Common myeloid progenitor, CD34-positive (primary cell): ENCODE data around the gene NES.

Experiments
- CTCF ChIA-PET: fragments of 350-600 bp; sonication (Branson Sonifier 250); formaldehyde crosslinking; loops from one replicate; lab custom pipeline; 2021; ENCODE audit warnings: antibody characterized with exemption; lab: Charles Lee
- POLR2A ChIA-PET: fragments of 350-600 bp; sonication (Branson Sonifier 250); formaldehyde crosslinking; loops from one replicate; lab custom pipeline; 2021; ENCODE audit warnings: antibody characterized with exemption; lab: Charles Lee
- DNase-seq, 3 donors: peaks; one replicate each; pipeline versions ENCODE4 v3.0.0 to v3.0.0-alpha.2; 2013
- H3K27ac ChIP-seq, 2 experiments: 1 replicate in 1 of 2; 2 replicates in 1 of 2; pipeline ENCODE4 v1.7.0; 2013; ENCODE audit warnings: inconsistent platforms in 2 of 2, low read length in 2 of 2, mild to moderate bottlenecking in 2 of 2, low read depth in 1 of 2, moderate library complexity in 1 of 2; ENCODE audit not compliant: severe bottlenecking in 2 of 2, insufficient read depth in 1 of 2, poor library complexity in 1 of 2
- H3K27me3 ChIP-seq, 5 experiments: replicated peaks in 2 of 5; 1 replicate in 3 of 5; 2 replicates in 2 of 5; pipeline versions ENCODE4 v1.6.1 to v1.7.0; 2013; ENCODE audit warnings: low read length in 4 of 5, mild to moderate bottlenecking in 2 of 5, moderate library complexity in 2 of 5, inconsistent platforms in 1 of 5; ENCODE audit not compliant: insufficient read depth in 5 of 5, control insufficient read depth in 4 of 5
- H3K36me3 ChIP-seq, 4 experiments: 1 replicate in 2 of 4; 2 replicates in 2 of 4; pipeline versions ENCODE4 v1.6.1 to v1.7.0; 2013; ENCODE audit warnings: low read length in 3 of 4, control low read depth in 1 of 4, mild to moderate bottlenecking in 1 of 4; ENCODE audit not compliant: control insufficient read depth in 4 of 4, insufficient read depth in 4 of 4
- H3K4me1 ChIP-seq, 4 experiments: 1 replicate in 3 of 4; 2 replicates in 1 of 4; pipeline versions ENCODE4 v1.6.1 to v1.7.1; 2013; ENCODE audit warnings: low read length in 3 of 4, mild to moderate bottlenecking in 3 of 4, control low read depth in 1 of 4, inconsistent platforms in 1 of 4, moderate library complexity in 1 of 4; ENCODE audit not compliant: control insufficient read depth in 4 of 4, insufficient read depth in 4 of 4; ENCODE audit errors: control extremely low read depth in 1 of 4
- H3K4me3 ChIP-seq, 7 experiments: 1 replicate in 4 of 7; 2 replicates in 3 of 7; pipeline versions ENCODE4 v1.5.1 to v1.7.0; 2013; ENCODE audit warnings: mild to moderate bottlenecking in 7 of 7, low read length in 6 of 7, moderate library complexity in 6 of 7, inconsistent platforms in 2 of 7, low read depth in 2 of 7, control low read depth in 1 of 7; ENCODE audit not compliant: insufficient read depth in 4 of 7, control insufficient read depth in 1 of 7; ENCODE audit errors: extremely low read depth in 1 of 7
- H3K9me3 ChIP-seq, 5 experiments: 1 replicate in 4 of 5; 2 replicates in 1 of 5; pipeline versions ENCODE4 v1.6.1 to v1.7.1; 2013; ENCODE audit warnings: low read length in 4 of 5, mild to moderate bottlenecking in 2 of 5, inconsistent platforms in 1 of 5, low read depth in 1 of 5, moderate library complexity in 1 of 5; ENCODE audit not compliant: control insufficient read depth in 4 of 5, insufficient read depth in 2 of 5; ENCODE audit errors: control extremely low read depth in 1 of 5
- WGBS: methylation state at CpG from one replicate; pipeline ENCODE4 v1.1.5; 2013; ENCODE audit not compliant: insufficient coverage; 5-methylcytosine and 5-hydroxymethylcytosine counted together

The NES gene

GRCh38 chr1:156643049-156643777 is 34.0 kb downstream of the NES start:
- H3K36me3 ChIP-seq, result no peaks in the 10 kb centered on the region
- 67% methylated on average over 1 of the region's 7 CpGs for WGBS
- H3K27me3 ChIP-seq, result peaks cover 4 to 84% (median 49%) of the 10 kb centered on the region in 5 experiments
- POLR2A ChIA-PET, result interaction anchor here (0.5 to 1.2 kb wide), 3 partner anchors 14 to 37 kb away, joined by 3 read pairs; no protein-coding TSS in a partner anchor
- no peak for DNase-seq
- H3K27ac ChIP-seq, result no peak overlapping the region
- H3K4me1 ChIP-seq, result peaks cover 8 to 35% (median 34%) of the 10 kb centered on the region in 4 experiments
- CTCF ChIA-PET, result interaction anchor here (0.5 to 18.3 kb wide), 15 partner anchors 9 to 1143 kb away, joined by 3 to 275 read pairs (median 3); partner anchors contain the start of gene HAPLN2
- H3K9me3 ChIP-seq, result no peaks in the 10 kb centered on the region
- no peak overlapping the region for H3K4me3 ChIP-seq

- POLR2A ChIA-PET, result interaction anchor here (0.5 kb wide), 1 partner anchor 36 kb away, joined by 3 read pairs; no protein-coding TSS in a partner anchor
- WGBS, result 16% methylated on average over 40 of the region's 40 CpGs
- CTCF ChIA-PET, result interaction anchor here (0.5 to 18.3 kb wide), 13 partner anchors 13 to 1144 kb away, joined by 3 to 275 read pairs (median 3); partner anchors contain the start of gene HAPLN2
- no peaks in the 10 kb centered on the region for H3K9me3 ChIP-seq
- no peaks in the 10 kb centered on the region for H3K36me3 ChIP-seq
- H3K4me3 ChIP-seq, result peak overlapping the region in 4 of 7 experiments; percentile 19 to 46 (median 40)
- H3K4me1 ChIP-seq, result peaks cover 8 to 35% (median 34%) of the 10 kb centered on the region in 4 experiments
- no peak overlapping the region for H3K27ac ChIP-seq
- peak in 1 of 3 donors; percentile 26 for DNase-seq
- peaks cover 4 to 82% (median 49%) of the 10 kb centered on the region in 5 experiments for H3K27me3 ChIP-seq
These were observed 34.8 kb downstream of the NES start for GRCh38 chr1:156642265-156643048.

- Histone ChIP-seq H3K9me3 (no peaks in the 10 kb centered on the region), H3K27ac (no peak within 1 kb of the TSS), H3K27me3 (peaks cover 4 to 79% (median 44%) of the 10 kb centered on the region in 5 experiments), H3K36me3 (no peaks in the 10 kb centered on the region), H3K4me3 (peak within 1 kb of the TSS in 5 of 7 experiments; percentile 13 to 54 (median 40)), H3K4me1 (peaks cover 8 to 35% (median 34%) of the 10 kb centered on the region in 4 experiments)
- peak in 2 of 3 donors; percentile 44 to 48 for DNase-seq
- WGBS, result 1% methylated on average over 20 of the region's 46 CpGs
- ChIA-PET CTCF (interaction anchor here (0.7 to 18.3 kb wide), 4 partner anchors 13 to 35 kb away, joined by 3 to 275 read pairs (median 38); partner anchors contain the start of gene NES), POLR2A (no interaction called here)
These were observed 35.4 kb downstream of the NES start, which contains the start of gene BCAN for GRCh38 chr1:156641761-156642264. BCAN (plus strand) TSS chr1:156642117; CDS start chr1:156646055, 3,938 bp downstream.

DNA sequence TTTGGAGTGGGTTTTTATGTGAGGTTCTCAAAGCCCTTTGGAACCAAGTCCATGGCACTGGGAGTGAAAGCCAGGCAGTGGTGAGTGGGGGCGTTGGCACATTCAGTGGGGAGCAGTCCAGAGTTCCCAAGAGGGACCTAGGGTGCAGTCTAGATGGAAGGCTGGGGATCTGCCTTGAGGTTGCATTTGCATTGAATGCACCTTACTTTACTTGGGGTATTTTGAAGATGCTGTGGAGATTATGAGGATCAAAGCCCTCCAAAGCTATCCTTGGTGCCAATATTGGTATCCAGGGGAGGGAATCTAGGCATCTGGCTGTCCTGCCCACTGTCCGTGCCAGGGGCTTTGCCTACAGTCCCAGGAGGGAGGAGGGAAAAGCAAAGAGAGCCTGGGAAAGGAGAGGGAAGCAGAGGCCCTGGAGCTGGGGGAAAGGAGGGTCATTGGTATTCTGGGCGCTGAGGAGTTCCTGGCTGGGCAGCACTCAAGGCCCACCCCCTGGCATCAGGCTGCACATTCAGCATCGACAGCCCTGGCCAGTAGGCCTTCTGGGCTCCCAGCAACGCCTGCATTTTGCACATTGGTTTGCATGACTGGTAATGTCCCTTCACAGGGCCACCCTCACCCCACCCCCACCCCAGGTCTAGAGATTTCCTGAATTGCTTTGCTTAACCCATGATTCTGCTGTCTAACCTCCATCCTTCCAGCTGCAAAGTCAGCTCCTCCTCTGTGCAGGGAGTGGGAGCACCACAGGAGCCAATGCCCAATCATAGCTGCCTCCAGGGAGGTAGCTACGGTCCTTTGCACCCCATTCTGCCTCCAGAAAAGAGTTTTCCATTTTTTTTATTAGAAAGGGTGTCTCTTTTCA is 36.1 kb downstream of the NES start:
- H3K36me3 ChIP-seq, result no peaks in the 10 kb centered on the region
- WGBS, result 60% methylated on average over 2 of the region's 6 CpGs
- no peak overlapping the region for H3K27ac ChIP-seq
- peak overlapping the region in 3 of 7 experiments; percentile 39 to 54 (median 40) for H3K4me3 ChIP-seq
- ChIA-PET POLR2A (no interaction called here), CTCF (interaction anchor here (0.7 to 18.3 kb wide), 4 partner anchors 12 to 36 kb away, joined by 3 to 275 read pairs (median 38); partner anchors contain the start of gene NES)
- H3K9me3 ChIP-seq, result no peaks in the 10 kb centered on the region
- peaks cover 7 to 72% (median 39%) of the 10 kb centered on the region in 5 experiments for H3K27me3 ChIP-seq
- DNase-seq, result no peak
- peaks cover 8 to 35% (median 34%) of the 10 kb centered on the region in 4 experiments for H3K4me1 ChIP-seq

DNA sequence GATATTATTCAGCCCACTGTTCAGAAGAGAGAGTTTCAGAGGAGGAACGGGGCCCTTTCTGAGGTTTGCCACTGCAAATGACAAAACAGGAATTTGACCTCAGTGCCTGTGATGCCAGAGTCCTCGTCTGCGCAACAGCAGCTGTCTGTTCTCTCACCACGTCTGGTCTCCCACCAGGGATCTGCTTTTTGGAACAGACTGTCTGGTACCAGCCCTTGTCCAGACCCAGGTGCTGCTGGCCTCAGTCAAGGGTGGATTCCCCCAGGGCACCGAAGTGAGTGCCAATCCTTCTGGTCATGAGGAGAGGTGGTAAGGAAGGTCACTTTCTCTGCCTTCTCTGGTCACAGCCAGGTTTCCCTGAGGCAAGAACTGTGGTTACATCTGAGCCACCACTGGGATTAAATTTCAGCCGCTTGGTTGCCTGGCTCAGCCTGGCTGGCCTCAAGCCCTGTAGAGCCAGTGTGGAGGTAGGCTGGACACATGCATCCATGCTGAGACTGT is 37.6 kb downstream of the NES start:
- ChIA-PET POLR2A (no interaction called here), CTCF (interaction anchor here (9.4 to 18.3 kb wide), 2 partner anchors 11 to 17 kb away, joined by 72 to 275 read pairs; no protein-coding TSS in a partner anchor)
- 74% methylated on average over 6 of the region's 6 CpGs for WGBS
- no peak for DNase-seq
- H3K4me1 ChIP-seq, result peaks cover 8 to 35% (median 34%) of the 10 kb centered on the region in 4 experiments
- H3K9me3 ChIP-seq, result no peaks in the 10 kb centered on the region
- no peak overlapping the region for H3K27ac ChIP-seq
- no peak overlapping the region for H3K4me3 ChIP-seq
- peaks cover 7 to 58% (median 35%) of the 10 kb centered on the region in 5 experiments for H3K27me3 ChIP-seq
- H3K36me3 ChIP-seq, result no peaks in the 10 kb centered on the region
